Sigmoid colon (tissue), 7 donors: ENCODE data around the gene PANK2. TPM values are rescaled to one million over a fixed set of nuclear protein-coding genes. Genes with fewer than 3 reads are reported as not detected.

Experiments
- DNase-seq: peaks from one replicate; pipeline ENCODE4 v3.0.0-alpha.2; 2019
- H3K27ac ChIP-seq, 4 donors: fragments of 200-600 bp; sonication (generic); one replicate each; pipeline ENCODE4 v1.5.1; 2016 to 2019; ENCODE audit warnings: mild to moderate bottlenecking in 1 of 4
- H3K27me3 ChIP-seq, 3 donors: fragments of 200-600 bp; sonication (generic); one replicate each; pipeline ENCODE4 v1.5.1; 2019; ENCODE audit warnings: mild to moderate bottlenecking in 1 of 3
- H3K36me3 ChIP-seq, 4 donors: fragments of 200-600 bp; sonication (generic); one replicate each; pipeline ENCODE4 v1.5.1; 2016 to 2019
- H3K4me1 ChIP-seq, 4 donors: fragments of 200-600 bp; sonication (generic); one replicate each; pipeline ENCODE4 v1.5.1; 2017 to 2019
- H3K4me3 ChIP-seq, 4 donors: fragments of 200-600 bp; sonication (generic); one replicate each; pipeline ENCODE4 v1.5.1; 2017 to 2019; ENCODE audit warnings: mild to moderate bottlenecking in 2 of 4, moderate library complexity in 1 of 4
- H3K9me3 ChIP-seq, 4 donors: fragments of 200-600 bp in 3 of 4; sonication (generic) in 3 of 4; one replicate each; pipeline versions ENCODE4 v1.5.1 to v1.6.1; 2013 to 2019
- EP300 ChIP-seq, 4 donors: sonication (generic); formaldehyde crosslinking; IDR thresholded peaks; one replicate each; pipeline ENCODE4 v1.6.1; 2017; ENCODE audit warnings: antibody characterized with exemption in 4 of 4
- POLR2A ChIP-seq, 2 donors: fragments of 450-650 bp; IDR thresholded peaks; one replicate each; pipeline ENCODE4 v1.6.1; 2016; ENCODE audit warnings: antibody characterized with exemption in 2 of 2, mild to moderate bottlenecking in 2 of 2, moderate library complexity in 2 of 2
- POLR2AphosphoS5 ChIP-seq, 4 donors: sonication (generic); formaldehyde crosslinking; IDR thresholded peaks; one replicate each; pipeline ENCODE4 v1.6.1; 2017; ENCODE audit warnings: antibody characterized with exemption in 4 of 4
- WGBS, 2 donors: extraction: QIAGEN DNeasy Blood & Tissue Kit; methylation state at CpG; one replicate each; pipeline ENCODE4 v1.1.7; 2013; 5-methylcytosine and 5-hydroxymethylcytosine counted together
- intact Hi-C: fragments of 100-400 bp; cut with DNase I; formaldehyde crosslinking; loops from one replicate; pipeline ENCODE4 v1.15.1; 2023
- polyA plus RNA-seq, 3 donors: library from polyadenylated mRNA; stranded (reverse); fragments of 200-250 nt; gene quantifications; one replicate each; pipeline ENCODE4 v1.2.3, GENCODE V29; 2013
- total RNA-seq, 4 donors: library from RNA; depleted of rRNA; stranded (reverse); fragments of >200 nt; gene quantifications; one replicate each; pipeline ENCODE4 v1.1.0, GENCODE V29; 2016
- TF ChIP-seq, protein P1 (sequence below), 4 experiments: fragments of 450-650 bp in 3 of 4; fragments of 200-600 bp in 1 of 4; IDR thresholded peaks; one replicate each; pipeline ENCODE4 v1.5.1; 2016 to 2019; ENCODE audit warnings: antibody characterized with exemption in 4 of 4, mild to moderate bottlenecking in 3 of 4, moderate library complexity in 2 of 4
- donor health status: healthy with polysubstance abuse.
- donor health status: Bipolar disorder and iron deficiency.
- donor health status: healthy.

Gene PANK2
- total and polyA plus RNA-seq, 7 donors = 16.2 to 43.2 (median 35.1) TPM

GRCh38 chr20:3846378-3846739, 42.8 kb upstream of the PANK2 start:
- Histone ChIP-seq H3K9me3 (no peaks in the 10 kb centered on the region), H3K27ac (peak overlapping the region; percentile 90 to 98 (median 94)), H3K4me3 (peak overlapping the region; percentile 88 to 98 (median 94)), H3K36me3 (no peaks in the 10 kb centered on the region), H3K4me1 (peaks cover 0 to 25% (median 17%) of the 10 kb centered on the region in 4 donors), H3K27me3 (no peaks in the 10 kb centered on the region)
- TF ChIP-seq, protein P1, sequence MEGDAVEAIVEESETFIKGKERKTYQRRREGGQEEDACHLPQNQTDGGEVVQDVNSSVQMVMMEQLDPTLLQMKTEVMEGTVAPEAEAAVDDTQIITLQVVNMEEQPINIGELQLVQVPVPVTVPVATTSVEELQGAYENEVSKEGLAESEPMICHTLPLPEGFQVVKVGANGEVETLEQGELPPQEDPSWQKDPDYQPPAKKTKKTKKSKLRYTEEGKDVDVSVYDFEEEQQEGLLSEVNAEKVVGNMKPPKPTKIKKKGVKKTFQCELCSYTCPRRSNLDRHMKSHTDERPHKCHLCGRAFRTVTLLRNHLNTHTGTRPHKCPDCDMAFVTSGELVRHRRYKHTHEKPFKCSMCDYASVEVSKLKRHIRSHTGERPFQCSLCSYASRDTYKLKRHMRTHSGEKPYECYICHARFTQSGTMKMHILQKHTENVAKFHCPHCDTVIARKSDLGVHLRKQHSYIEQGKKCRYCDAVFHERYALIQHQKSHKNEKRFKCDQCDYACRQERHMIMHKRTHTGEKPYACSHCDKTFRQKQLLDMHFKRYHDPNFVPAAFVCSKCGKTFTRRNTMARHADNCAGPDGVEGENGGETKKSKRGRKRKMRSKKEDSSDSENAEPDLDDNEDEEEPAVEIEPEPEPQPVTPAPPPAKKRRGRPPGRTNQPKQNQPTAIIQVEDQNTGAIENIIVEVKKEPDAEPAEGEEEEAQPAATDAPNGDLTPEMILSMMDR (IDR thresholded peaks at IDR 0.05) = no peak
- TF ChIP-seq POLR2AphosphoS5 (IDR thresholded peaks at IDR 0.05) = no peak
- no peak for TF ChIP-seq POLR2A (IDR thresholded peaks at IDR 0.05)
- no peak for TF ChIP-seq EP300 (IDR thresholded peaks at IDR 0.05)
- DNase-seq = no peak
- intact Hi-C loops = loop anchor here (10.0 kb wide), 2 partner anchors 162 to 238 kb away; partner anchors contain the start of gene ADAM33
- 0 to 1% methylated on average over 22 of the region's 22 CpGs for WGBS, 2 donors

GRCh38 chr20:3846740-3847428, 42.3 kb upstream of the PANK2 start, which contains the start of gene MAVS:
Gene MAVS (plus strand): TSS chr20:3846834. CDS start chr20:3854625, 7,791 bp downstream.
- H3K4me1 ChIP-seq = peaks cover 0 to 25% (median 17%) of the 10 kb centered on the region in 4 donors
- H3K27ac ChIP-seq = peak within 1 kb of the TSS; percentile 90 to 98 (median 94)
- peak; percentile 94 for DNase-seq
- peak within 1 kb of the TSS; percentile 88 to 98 (median 94) for H3K4me3 ChIP-seq
- 0% methylated on average over 72 of the region's 72 CpGs for WGBS, 2 donors
- no peaks in the 10 kb centered on the region for H3K27me3 ChIP-seq
- H3K9me3 ChIP-seq = no peaks in the 10 kb centered on the region
- no peaks in the 10 kb centered on the region for H3K36me3 ChIP-seq
- intact Hi-C loops = loop anchor here (10.0 kb wide), 2 partner anchors 162 to 238 kb away; partner anchors contain the start of gene ADAM33
- TF ChIP-seq EP300 (IDR thresholded peaks at IDR 0.05) (no peak), POLR2AphosphoS5 (IDR thresholded peaks at IDR 0.05) (peak; percentile 72 to 93 (median 88)), POLR2A (IDR thresholded peaks at IDR 0.05) (peak; percentile 42 to 53)
- TF ChIP-seq, protein P1 (IDR thresholded peaks at IDR 0.05) = no peak

GRCh38 chr20:3847429-3847940, 41.7 kb upstream of the PANK2 start:
- Histone ChIP-seq H3K9me3 (no peaks in the 10 kb centered on the region), H3K4me3 (peak overlapping the region; percentile 88 to 98 (median 94)), H3K27me3 (no peaks in the 10 kb centered on the region), H3K4me1 (peaks cover 0 to 25% (median 17%) of the 10 kb centered on the region in 4 donors), H3K27ac (peak overlapping the region; percentile 90 to 98 (median 94)), H3K36me3 (no peaks in the 10 kb centered on the region)
- no peak for DNase-seq
- WGBS, 2 donors = 9 to 25% methylated on average over 8 of the region's 8 CpGs
- TF ChIP-seq, protein P1 (IDR thresholded peaks at IDR 0.05) = peak in 1 of 4 experiments; percentile 7
- TF ChIP-seq POLR2A (IDR thresholded peaks at IDR 0.05) = no peak
- intact Hi-C loops = loop anchor here (10.0 kb wide), 2 partner anchors 163 to 237 kb away; partner anchors contain the start of gene ADAM33

- DNase-seq = no peak
- no peaks in the 10 kb centered on the region for H3K9me3 ChIP-seq
- intact Hi-C loops = loop anchor here (10.0 kb wide), 2 partner anchors 164 to 236 kb away; partner anchors contain the start of gene ADAM33
- no peaks in the 10 kb centered on the region for H3K36me3 ChIP-seq
- peak overlapping the region in 1 of 4 donors; percentile 15 for H3K27ac ChIP-seq
- no peak for TF ChIP-seq POLR2A (IDR thresholded peaks at IDR 0.05)
- TF ChIP-seq EP300 (IDR thresholded peaks at IDR 0.05) = no peak
- TF ChIP-seq, protein P1 (IDR thresholded peaks at IDR 0.05) = no peak
- no peak for TF ChIP-seq POLR2AphosphoS5 (IDR thresholded peaks at IDR 0.05)
- H3K4me3 ChIP-seq = no peak overlapping the region
- 92% methylated on average over 1 of the region's 1 CpG for WGBS, 2 donors
- no peaks in the 10 kb centered on the region for H3K27me3 ChIP-seq
- H3K4me1 ChIP-seq = peaks cover 0 to 25% (median 17%) of the 10 kb centered on the region in 4 donors
Measured at GRCh38 chr20:3848565-3848964, 40.6 kb upstream of the PANK2 start.
